OCI-LY3 (cell line): ENCODE data around the gene PFN2.

Source experiments
- CTCF ChIP-seq: fragments of 200-600, 300-600 bp; sonication (generic); IDR thresholded peaks from 2 replicates; pipeline ENCODE4 v1.5.1; 2014; ENCODE audit warnings: antibody characterized with exemption, low read length, low read depth
- EZH2phosphoT487 ChIP-seq: fragments of 200-600 bp; shearing (Covaris generic); IDR thresholded peaks from 2 replicates; pipeline ENCODE4 v1.6.1; 2018; ENCODE audit warnings: antibody characterized with exemption, mixed run types, low read depth

- TF ChIP-seq CTCF (no peak), EZH2phosphoT487 (no peak)
Observed at GRCh38 chr3:149941186-149941585, 29.5 kb downstream of the PFN2 start.
